ENCODE data around the gene RAB17. TPM values are rescaled to one million over a fixed set of nuclear protein-coding genes. Genes with fewer than 3 reads are reported as not detected.

The RAB17 gene
- total RNA-seq, 2 donors from 2014 or later, result 32.5 to 34.7 TPM

DNA sequence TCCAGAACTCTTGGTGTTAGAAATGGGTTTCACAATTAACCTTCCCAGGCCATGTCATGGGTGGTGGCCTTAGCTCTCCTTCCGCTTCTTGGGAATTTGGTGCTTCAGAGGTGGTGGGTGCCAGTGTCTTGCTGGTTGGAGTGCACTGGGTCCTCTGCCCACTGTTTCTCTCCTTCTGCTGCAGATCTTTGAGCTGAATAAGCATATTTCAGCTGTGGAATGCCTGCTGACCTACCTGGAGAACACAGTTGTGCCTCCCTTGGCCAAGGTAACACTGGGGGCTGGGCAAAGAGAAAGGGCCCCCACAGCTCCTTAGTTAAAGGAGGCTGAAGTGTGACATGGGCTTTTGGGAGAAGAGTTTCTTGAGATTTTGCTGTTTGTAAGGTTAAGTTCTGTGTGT lies 56.2 kb downstream of the RAB17 start:
- Histone ChIP-seq H3K36me3 (no peaks in the 10 kb centered on the region), H3K27me3 (no peaks in the 10 kb centered on the region), H3K4me3 (no peak overlapping the region), H3K9me3 (no peaks in the 10 kb centered on the region), H3K4me1 (no peaks in the 10 kb centered on the region), H3K27ac (no peak overlapping the region), H3K9ac (ENCODE audit: low read depth in 2 of 2, low read length in 2 of 2) (no peak overlapping the region)
- intact Hi-C loops (cut with DNase I), result no loop called here
- TF ChIP-seq, protein P1, sequence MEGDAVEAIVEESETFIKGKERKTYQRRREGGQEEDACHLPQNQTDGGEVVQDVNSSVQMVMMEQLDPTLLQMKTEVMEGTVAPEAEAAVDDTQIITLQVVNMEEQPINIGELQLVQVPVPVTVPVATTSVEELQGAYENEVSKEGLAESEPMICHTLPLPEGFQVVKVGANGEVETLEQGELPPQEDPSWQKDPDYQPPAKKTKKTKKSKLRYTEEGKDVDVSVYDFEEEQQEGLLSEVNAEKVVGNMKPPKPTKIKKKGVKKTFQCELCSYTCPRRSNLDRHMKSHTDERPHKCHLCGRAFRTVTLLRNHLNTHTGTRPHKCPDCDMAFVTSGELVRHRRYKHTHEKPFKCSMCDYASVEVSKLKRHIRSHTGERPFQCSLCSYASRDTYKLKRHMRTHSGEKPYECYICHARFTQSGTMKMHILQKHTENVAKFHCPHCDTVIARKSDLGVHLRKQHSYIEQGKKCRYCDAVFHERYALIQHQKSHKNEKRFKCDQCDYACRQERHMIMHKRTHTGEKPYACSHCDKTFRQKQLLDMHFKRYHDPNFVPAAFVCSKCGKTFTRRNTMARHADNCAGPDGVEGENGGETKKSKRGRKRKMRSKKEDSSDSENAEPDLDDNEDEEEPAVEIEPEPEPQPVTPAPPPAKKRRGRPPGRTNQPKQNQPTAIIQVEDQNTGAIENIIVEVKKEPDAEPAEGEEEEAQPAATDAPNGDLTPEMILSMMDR (IDR thresholded peaks at IDR 0.05), result no peak
- DNase-seq, result no peak

DNA sequence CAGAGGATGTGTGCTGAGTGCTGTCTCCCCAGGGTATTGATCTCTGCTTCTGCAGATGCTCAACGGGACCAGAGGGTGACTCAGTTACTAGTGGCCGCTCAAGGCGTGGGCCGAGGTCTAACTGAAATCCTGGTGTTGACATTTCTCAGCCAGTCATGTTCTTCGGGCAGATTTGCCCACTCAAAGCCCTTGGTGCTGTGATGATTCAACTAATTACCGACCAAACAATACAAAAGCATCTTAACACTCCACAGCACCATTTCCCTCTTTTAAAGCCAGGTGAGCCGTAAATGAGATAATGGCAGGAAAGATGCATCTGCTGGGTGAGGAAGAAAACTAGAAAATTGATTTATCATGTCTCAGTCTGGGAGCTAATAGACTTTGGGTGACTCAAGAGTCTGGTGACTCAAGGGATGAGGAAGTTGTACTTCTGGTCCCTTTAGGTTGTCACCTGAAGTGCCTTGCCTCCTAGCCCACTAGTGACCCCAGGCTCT lies 56.8 kb downstream of the RAB17 start:
- Histone ChIP-seq H3K9ac (ENCODE audit: low read depth in 2 of 2, low read length in 2 of 2) (no peak overlapping the region), H3K27me3 (no peaks in the 10 kb centered on the region), H3K9me3 (no peaks in the 10 kb centered on the region), H3K36me3 (no peaks in the 10 kb centered on the region), H3K27ac (no peak overlapping the region), H3K4me1 (no peaks in the 10 kb centered on the region), H3K4me3 (no peak overlapping the region)
- intact Hi-C loops (cut with DNase I), result no loop called here
- TF ChIP-seq, protein P1 (IDR thresholded peaks at IDR 0.05), result no peak
- no peak for DNase-seq

GRCh38 chr2:237532160-237532559 lies 58.4 kb downstream of the RAB17 start:
- no peak for DNase-seq
- Histone ChIP-seq H3K36me3 (no peaks in the 10 kb centered on the region), H3K9ac (ENCODE audit: low read depth in 2 of 2, low read length in 2 of 2) (no peak overlapping the region), H3K9me3 (no peaks in the 10 kb centered on the region), H3K27me3 (no peaks in the 10 kb centered on the region), H3K4me1 (no peaks in the 10 kb centered on the region), H3K4me3 (no peak overlapping the region), H3K27ac (no peak overlapping the region)
- intact Hi-C loops (cut with DNase I), result no loop called here
- TF ChIP-seq, protein P1 (IDR thresholded peaks at IDR 0.05), result no peak

- TF ChIP-seq, protein P1 (IDR thresholded peaks at IDR 0.05), result no peak
- intact Hi-C loops (cut with DNase I), result no loop called here
- H3K4me1 ChIP-seq, result no peaks in the 10 kb centered on the region
- no peak for DNase-seq
- H3K9me3 ChIP-seq, result no peaks in the 10 kb centered on the region
- H3K36me3 ChIP-seq, result no peaks in the 10 kb centered on the region
- H3K4me3 ChIP-seq, result no peak overlapping the region
- no peaks in the 10 kb centered on the region for H3K27me3 ChIP-seq
- H3K27ac ChIP-seq, result no peak overlapping the region
- H3K9ac ChIP-seq (ENCODE audit: low read depth in 2 of 2, low read length in 2 of 2), result no peak overlapping the region
These were observed 59.8 kb downstream of the RAB17 start for GRCh38 chr2:237530472-237531433.

GRCh38 chr2:237529452-237530402 lies 60.8 kb downstream of the RAB17 start:
- TF ChIP-seq, protein P1 (IDR thresholded peaks at IDR 0.05), result no peak
- no peaks in the 10 kb centered on the region for H3K36me3 ChIP-seq
- no peak for DNase-seq

More at GRCh38 chr2:237529452-237530402, 60.8 kb downstream of the RAB17 start:
- intact Hi-C loops (cut with DNase I), result no loop called here
- Histone ChIP-seq H3K27me3 (no peaks in the 10 kb centered on the region), H3K9me3 (no peaks in the 10 kb centered on the region), H3K4me3 (no peak overlapping the region), H3K9ac (ENCODE audit: low read depth in 2 of 2, low read length in 2 of 2) (no peak overlapping the region), H3K4me1 (no peaks in the 10 kb centered on the region), H3K27ac (no peak overlapping the region)

Measured in colonic mucosa (tissue), 4 donors.